Peyer's patch (tissue), 4 donors: Measurements from ENCODE around the gene DOCK2.

Experiments used
- POLR2A ChIP-seq, 2 donors: fragments of 450-650 bp; IDR thresholded peaks; one replicate each; pipeline ENCODE4 v1.5.1; 2017; ENCODE audit warnings: antibody characterized with exemption in 2 of 2, mild to moderate bottlenecking in 2 of 2, moderate library complexity in 2 of 2
- TF ChIP-seq, protein P1 (sequence below), 6 experiments: fragments of 450-650 bp in 4 of 6; fragments of 200-600 bp in 2 of 6; sonication (generic) in 1 of 6; IDR thresholded peaks; one replicate each; pipeline ENCODE4 v1.5.1; 2017 to 2019; ENCODE audit warnings: antibody characterized with exemption in 6 of 6, mild to moderate bottlenecking in 3 of 6, moderate library complexity in 1 of 6

DNA sequence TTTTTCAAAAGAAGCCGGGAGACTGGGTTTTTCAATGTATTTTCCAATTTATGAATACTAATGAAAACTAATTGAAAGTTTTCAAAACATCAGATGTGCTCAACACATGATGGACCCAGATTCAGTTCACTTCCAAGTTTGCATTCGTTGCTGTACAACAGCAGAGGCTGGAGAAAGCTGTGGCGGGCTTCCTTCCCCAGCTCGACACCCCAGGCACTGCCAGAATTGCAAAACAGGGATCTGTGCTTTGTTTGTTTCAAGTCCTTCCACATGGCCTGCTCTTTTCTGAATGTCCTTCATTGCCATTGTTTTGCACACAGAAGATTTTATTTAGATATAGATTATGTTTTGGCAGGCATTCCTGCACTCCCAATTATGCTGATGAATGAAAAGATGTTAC lies 373.5 kb downstream of the DOCK2 start:
- TF ChIP-seq, protein P1, sequence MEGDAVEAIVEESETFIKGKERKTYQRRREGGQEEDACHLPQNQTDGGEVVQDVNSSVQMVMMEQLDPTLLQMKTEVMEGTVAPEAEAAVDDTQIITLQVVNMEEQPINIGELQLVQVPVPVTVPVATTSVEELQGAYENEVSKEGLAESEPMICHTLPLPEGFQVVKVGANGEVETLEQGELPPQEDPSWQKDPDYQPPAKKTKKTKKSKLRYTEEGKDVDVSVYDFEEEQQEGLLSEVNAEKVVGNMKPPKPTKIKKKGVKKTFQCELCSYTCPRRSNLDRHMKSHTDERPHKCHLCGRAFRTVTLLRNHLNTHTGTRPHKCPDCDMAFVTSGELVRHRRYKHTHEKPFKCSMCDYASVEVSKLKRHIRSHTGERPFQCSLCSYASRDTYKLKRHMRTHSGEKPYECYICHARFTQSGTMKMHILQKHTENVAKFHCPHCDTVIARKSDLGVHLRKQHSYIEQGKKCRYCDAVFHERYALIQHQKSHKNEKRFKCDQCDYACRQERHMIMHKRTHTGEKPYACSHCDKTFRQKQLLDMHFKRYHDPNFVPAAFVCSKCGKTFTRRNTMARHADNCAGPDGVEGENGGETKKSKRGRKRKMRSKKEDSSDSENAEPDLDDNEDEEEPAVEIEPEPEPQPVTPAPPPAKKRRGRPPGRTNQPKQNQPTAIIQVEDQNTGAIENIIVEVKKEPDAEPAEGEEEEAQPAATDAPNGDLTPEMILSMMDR (IDR thresholded peaks at IDR 0.05), result no peak
- TF ChIP-seq POLR2A (IDR thresholded peaks at IDR 0.05), result no peak
